Calu3 (cell line): ENCODE results near the gene PCDH7. TPM values are rescaled to one million over a fixed set of nuclear protein-coding genes. Genes with fewer than 3 reads are reported as not detected.

Experiments used
- BruUV-seq: library from RNA; stranded (reverse); fragments of 400-500 nt; replicated peaks from 2 replicates; lab custom pipeline; 2021; lab: Mats Ljungman, UMichigan
- CTCF ChIA-PET: fragments of 300-600 bp; sonication (Branson Sonifier 250); formaldehyde crosslinking; loops from one replicate; lab custom pipeline; 2022; ENCODE audit warnings: antibody characterized with exemption; lab: Charles Lee
- DNase-seq: peaks from one replicate; pipeline ENCODE4 v3.0.0; 2022
- H3K27ac Mint-ChIP-seq: one replicate; pipeline ENCODE4 v1.8.0; 2022; ENCODE audit warnings: mixed read lengths; ENCODE audit not compliant: unreplicated experiment
- H3K27me3 Mint-ChIP-seq: one replicate; pipeline ENCODE4 v1.8.0; 2022; ENCODE audit warnings: mixed read lengths; ENCODE audit not compliant: unreplicated experiment
- H3K36me3 Mint-ChIP-seq: one replicate; pipeline ENCODE4 v1.8.0; 2022; ENCODE audit warnings: mild to moderate bottlenecking, moderate library complexity, mixed read lengths; ENCODE audit not compliant: insufficient read depth, unreplicated experiment
- H3K4me1 Mint-ChIP-seq: one replicate; pipeline ENCODE4 v1.8.0; 2022; ENCODE audit warnings: mild to moderate bottlenecking, low read depth, mixed read lengths; ENCODE audit not compliant: unreplicated experiment
- H3K4me3 Mint-ChIP-seq: one replicate; pipeline ENCODE4 v1.8.0; 2022; ENCODE audit warnings: mild to moderate bottlenecking, low read depth, moderate library complexity, mixed read lengths; ENCODE audit not compliant: unreplicated experiment
- H3K9me3 Mint-ChIP-seq: one replicate; pipeline ENCODE4 v1.8.0; 2022; ENCODE audit warnings: low read depth, mixed read lengths; ENCODE audit not compliant: unreplicated experiment
- CTCF ChIP-seq: fragments of 200-600 bp; IDR thresholded peaks from one replicate; pipeline ENCODE4 v1.8.0; 2022; ENCODE audit warnings: antibody characterized with exemption; ENCODE audit not compliant: unreplicated experiment
- intact Hi-C: fragments of 100-400 bp; cut with micrococcal nuclease; formaldehyde crosslinking; loops from one replicate; pipeline ENCODE4 v1.10.0; 2022; ENCODE audit not compliant: unreplicated experiment
- total RNA-seq: library from RNA; stranded (reverse); gene quantifications from 2 replicates; pipeline ENCODE4 v1.2.3, GENCODE V29; 2022

PCDH7 gene
- total RNA-seq, 1 experiment from 2014 or later, result 0.45 TPM

- intact Hi-C loops, result no loop called here
- no peaks in the 10 kb centered on the region for H3K36me3 Mint-ChIP-seq
- no peaks in the 10 kb centered on the region for H3K9me3 Mint-ChIP-seq
- no TSS peak for BruUV-seq
- H3K27ac Mint-ChIP-seq, result no peak overlapping the region
- no peak overlapping the region for H3K4me3 Mint-ChIP-seq
- TF ChIP-seq CTCF, result no peak
- DNase-seq, result peak; percentile 42
- H3K27me3 Mint-ChIP-seq, result no peaks in the 10 kb centered on the region
- H3K4me1 Mint-ChIP-seq, result no peaks in the 10 kb centered on the region
- CTCF ChIA-PET, result interaction anchor here (1.2 kb wide), 1 partner anchor 36 kb away, joined by 4 read pairs; no protein-coding TSS in a partner anchor
Measured at GRCh38 chr4:30757357-30757756, 37.2 kb downstream of the PCDH7 start.

- BruUV-seq, result no TSS peak
- no peak overlapping the region for H3K4me3 Mint-ChIP-seq
- intact Hi-C loops, result no loop called here
- CTCF ChIA-PET, result interaction anchor here (0.7 kb wide), 1 partner anchor 30 kb away, joined by 5 read pairs; no protein-coding TSS in a partner anchor
- no peaks in the 10 kb centered on the region for H3K36me3 Mint-ChIP-seq
- H3K27ac Mint-ChIP-seq, result no peak overlapping the region
- DNase-seq, result no peak
- H3K4me1 Mint-ChIP-seq, result no peaks in the 10 kb centered on the region
- H3K9me3 Mint-ChIP-seq, result no peaks in the 10 kb centered on the region
- TF ChIP-seq CTCF, result no peak
- no peaks in the 10 kb centered on the region for H3K27me3 Mint-ChIP-seq
Measured at GRCh38 chr4:30760551-30760950, 40.4 kb downstream of the PCDH7 start.

- H3K4me3 Mint-ChIP-seq, result no peak overlapping the region
- no TSS peak for BruUV-seq
- no peaks in the 10 kb centered on the region for H3K4me1 Mint-ChIP-seq
- no peak for DNase-seq
- intact Hi-C loops, result no loop called here
- no peaks in the 10 kb centered on the region for H3K9me3 Mint-ChIP-seq
- H3K27me3 Mint-ChIP-seq, result no peaks in the 10 kb centered on the region
- H3K36me3 Mint-ChIP-seq, result no peaks in the 10 kb centered on the region
- H3K27ac Mint-ChIP-seq, result no peak overlapping the region
- CTCF ChIA-PET, result no interaction called here
- TF ChIP-seq CTCF, result no peak
Measured at GRCh38 chr4:30763321-30763727, 43.2 kb downstream of the PCDH7 start.

GRCh38 chr4:30765022-30765421, 44.9 kb downstream of the PCDH7 start:
- Mint-ChIP-seq H3K4me1 (no peaks in the 10 kb centered on the region), H3K9me3 (no peaks in the 10 kb centered on the region), H3K4me3 (no peak overlapping the region), H3K27me3 (no peaks in the 10 kb centered on the region), H3K27ac (no peak overlapping the region), H3K36me3 (no peaks in the 10 kb centered on the region)
- TF ChIP-seq CTCF, result no peak
- BruUV-seq, result no TSS peak
- CTCF ChIA-PET, result no interaction called here
- no peak for DNase-seq
- intact Hi-C loops, result no loop called here
